PFSK-1 (cell line): ENCODE measurements around the gene RHOG.

Experiments used
- FOXP2 ChIP-seq: optimal IDR thresholded peaks from 2 replicates; pipeline ENCODE3; 2011; ENCODE audit warnings: borderline replicate concordance, control low read depth, inconsistent platforms; ENCODE audit not compliant: insufficient read depth; ENCODE audit errors: extremely low read length, extremely low read depth
- POLR2AphosphoS5 ChIP-seq: IDR thresholded peaks from 2 replicates; pipeline ENCODE4 v1.6.1; 2012; ENCODE audit warnings: low read depth, mild to moderate bottlenecking, control low read depth, low read length, moderate library complexity
- SIN3A ChIP-seq: IDR thresholded peaks from 2 replicates; pipeline ENCODE4 v1.6.1; 2012; ENCODE audit warnings: mild to moderate bottlenecking, low read length, moderate library complexity, borderline replicate concordance; ENCODE audit not compliant: insufficient read depth
- TAF1 ChIP-seq: IDR thresholded peaks from 2 replicates; pipeline ENCODE4 v1.6.1; 2012; ENCODE audit warnings: low read length, control low read depth, borderline replicate concordance; ENCODE audit not compliant: insufficient read depth
- TF ChIP-seq, protein P1 (sequence below), 2 experiments: IDR thresholded peaks; 2 replicates each; pipeline versions ENCODE4 v1.6.1 to v1.8.0; 2011 to 2012; ENCODE audit warnings: low read depth in 2 of 2, low read length in 2 of 2, control low read depth in 1 of 2, inconsistent platforms in 1 of 2, mild to moderate bottlenecking in 1 of 2, moderate library complexity in 1 of 2; ENCODE audit not compliant: insufficient read depth in 1 of 2

RHOG gene

DNA sequence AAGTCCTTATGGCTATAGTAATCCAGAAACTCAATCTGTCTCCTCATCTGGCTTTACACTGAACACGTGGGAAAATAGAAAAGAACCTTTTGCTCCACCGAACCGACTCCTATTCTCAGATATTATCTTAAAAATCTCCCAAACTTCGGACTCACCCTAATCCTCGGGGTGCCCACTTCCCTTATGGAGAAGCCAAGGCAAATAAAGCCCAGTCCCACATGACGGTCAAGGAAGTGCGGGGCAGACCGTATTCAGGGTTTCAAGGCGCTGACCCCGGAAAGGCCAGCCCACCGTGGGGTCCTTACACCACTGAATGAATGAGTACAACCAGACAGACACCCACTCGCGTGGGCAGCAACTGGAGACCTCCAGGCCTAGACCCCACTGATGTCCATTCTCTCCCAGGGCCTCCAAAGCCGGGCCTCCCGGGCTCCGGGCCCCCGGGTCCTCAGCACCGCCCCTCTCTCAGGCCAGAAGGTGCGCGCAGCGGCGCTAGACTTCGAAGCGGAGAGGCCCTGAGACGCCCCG is 43.9 kb downstream of the RHOG start:
- TF ChIP-seq SIN3A = no peak
- no peak for TF ChIP-seq POLR2AphosphoS5
- no peak for TF ChIP-seq FOXP2
- TF ChIP-seq, protein P1, sequence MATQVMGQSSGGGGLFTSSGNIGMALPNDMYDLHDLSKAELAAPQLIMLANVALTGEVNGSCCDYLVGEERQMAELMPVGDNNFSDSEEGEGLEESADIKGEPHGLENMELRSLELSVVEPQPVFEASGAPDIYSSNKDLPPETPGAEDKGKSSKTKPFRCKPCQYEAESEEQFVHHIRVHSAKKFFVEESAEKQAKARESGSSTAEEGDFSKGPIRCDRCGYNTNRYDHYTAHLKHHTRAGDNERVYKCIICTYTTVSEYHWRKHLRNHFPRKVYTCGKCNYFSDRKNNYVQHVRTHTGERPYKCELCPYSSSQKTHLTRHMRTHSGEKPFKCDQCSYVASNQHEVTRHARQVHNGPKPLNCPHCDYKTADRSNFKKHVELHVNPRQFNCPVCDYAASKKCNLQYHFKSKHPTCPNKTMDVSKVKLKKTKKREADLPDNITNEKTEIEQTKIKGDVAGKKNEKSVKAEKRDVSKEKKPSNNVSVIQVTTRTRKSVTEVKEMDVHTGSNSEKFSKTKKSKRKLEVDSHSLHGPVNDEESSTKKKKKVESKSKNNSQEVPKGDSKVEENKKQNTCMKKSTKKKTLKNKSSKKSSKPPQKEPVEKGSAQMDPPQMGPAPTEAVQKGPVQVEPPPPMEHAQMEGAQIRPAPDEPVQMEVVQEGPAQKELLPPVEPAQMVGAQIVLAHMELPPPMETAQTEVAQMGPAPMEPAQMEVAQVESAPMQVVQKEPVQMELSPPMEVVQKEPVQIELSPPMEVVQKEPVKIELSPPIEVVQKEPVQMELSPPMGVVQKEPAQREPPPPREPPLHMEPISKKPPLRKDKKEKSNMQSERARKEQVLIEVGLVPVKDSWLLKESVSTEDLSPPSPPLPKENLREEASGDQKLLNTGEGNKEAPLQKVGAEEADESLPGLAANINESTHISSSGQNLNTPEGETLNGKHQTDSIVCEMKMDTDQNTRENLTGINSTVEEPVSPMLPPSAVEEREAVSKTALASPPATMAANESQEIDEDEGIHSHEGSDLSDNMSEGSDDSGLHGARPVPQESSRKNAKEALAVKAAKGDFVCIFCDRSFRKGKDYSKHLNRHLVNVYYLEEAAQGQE (IDR thresholded peaks at IDR 0.05; ENCODE audit: insufficient read depth in 1 of 2, low read depth in 2 of 2, low read length in 2 of 2) = no peak
- no peak for TF ChIP-seq TAF1

DNA sequence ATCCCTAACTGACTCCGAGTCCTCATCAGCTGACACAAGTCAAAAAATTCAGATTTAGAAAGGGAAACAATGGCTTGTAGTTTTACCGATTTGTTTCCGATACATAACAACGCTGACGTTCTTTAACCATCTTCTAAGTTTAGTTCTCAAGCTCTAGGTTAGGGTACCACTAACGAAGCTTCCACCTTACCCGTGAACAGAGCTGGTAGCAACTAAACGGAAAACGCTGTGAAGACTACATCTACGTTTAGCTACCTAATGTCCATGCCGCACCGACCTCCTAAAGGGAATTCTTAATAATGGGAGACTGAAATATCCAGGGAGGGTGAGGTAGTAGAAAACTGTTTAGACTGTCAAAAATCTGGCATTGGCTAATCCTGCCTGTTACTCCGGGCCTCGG is 44.4 kb downstream of the RHOG start:
- TF ChIP-seq POLR2AphosphoS5 = no peak; the same call in 1 of the 2 replicates
- TF ChIP-seq SIN3A = no peak
- no peak for TF ChIP-seq TAF1
- no peak for TF ChIP-seq FOXP2
- TF ChIP-seq, protein P1 (IDR thresholded peaks at IDR 0.05; ENCODE audit: insufficient read depth in 1 of 2, low read depth in 2 of 2, low read length in 2 of 2) = no peak

- TF ChIP-seq, protein P1 (IDR thresholded peaks at IDR 0.05; ENCODE audit: insufficient read depth in 1 of 2, low read depth in 2 of 2, low read length in 2 of 2) = no peak
- TF ChIP-seq POLR2AphosphoS5 (no peak), TAF1 (no peak), SIN3A (no peak), FOXP2 (no peak)
Measured at GRCh38 chr11:3796002-3796311, 44.8 kb downstream of the RHOG start.

GRCh38 chr11:3795131-3796001 is 45.4 kb downstream of the RHOG start:
- TF ChIP-seq, protein P1 (IDR thresholded peaks at IDR 0.05; ENCODE audit: insufficient read depth in 1 of 2, low read depth in 2 of 2, low read length in 2 of 2) = no peak
- TF ChIP-seq SIN3A (no peak), TAF1 (no peak), POLR2AphosphoS5 (no peak), FOXP2 (no peak)
